ENCODE data around the gene RNF41.

The RNF41 gene

GRCh38 chr12:56169229-56169759, 52.4 kb downstream of the RNF41 start:
- no peak overlapping the region for H3K27ac ChIP-seq (ENCODE audit: poor library complexity, severe bottlenecking)
- H3K4me3 ChIP-seq (ENCODE audit: severe bottlenecking) = no peak overlapping the region
- no peaks in the 10 kb centered on the region for H3K4me1 ChIP-seq (ENCODE audit: insufficient read depth, poor library complexity, severe bottlenecking)
- TF ChIP-seq CTCF (IDR thresholded peaks at IDR 0.05; ENCODE audit: poor library complexity, severe bottlenecking) = no peak
- DNase-seq (ENCODE audit: low spot score) (no peak), ATAC-seq (ENCODE audit: low read depth) (no peak)
- H3K36me3 ChIP-seq (ENCODE audit: low read depth) = peaks cover 93% of the 10 kb centered on the region
- H3K9me3 ChIP-seq (ENCODE audit: severe bottlenecking) = no peaks in the 10 kb centered on the region
- no peaks in the 10 kb centered on the region for H3K27me3 ChIP-seq (ENCODE audit: insufficient read depth, poor library complexity, severe bottlenecking)

- Histone ChIP-seq H3K4me3 (ENCODE audit: severe bottlenecking) (no peak overlapping the region), H3K27me3 (ENCODE audit: insufficient read depth, poor library complexity, severe bottlenecking) (no peaks in the 10 kb centered on the region), H3K36me3 (ENCODE audit: low read depth) (peaks cover 96% of the 10 kb centered on the region), H3K4me1 (ENCODE audit: insufficient read depth, poor library complexity, severe bottlenecking) (no peaks in the 10 kb centered on the region), H3K9me3 (ENCODE audit: severe bottlenecking) (no peaks in the 10 kb centered on the region), H3K27ac (ENCODE audit: poor library complexity, severe bottlenecking) (no peak overlapping the region)
- peak; percentile 10; the same call in 1 of the 3 replicates for ATAC-seq (ENCODE audit: low read depth)
- TF ChIP-seq CTCF (IDR thresholded peaks at IDR 0.05; ENCODE audit: poor library complexity, severe bottlenecking) = no peak
- no peak for DNase-seq (ENCODE audit: low spot score)
These were observed 56.4 kb downstream of the RNF41 start for GRCh38 chr12:56165369-56165768.

GRCh38 chr12:56164345-56164729, 57.4 kb downstream of the RNF41 start:
- no peak for TF ChIP-seq CTCF (IDR thresholded peaks at IDR 0.05; ENCODE audit: poor library complexity, severe bottlenecking)
- ATAC-seq (ENCODE audit: low read depth) (peak; percentile 2; the same call in 1 of the 3 replicates), DNase-seq (ENCODE audit: low spot score) (no peak)
- H3K4me3 ChIP-seq (ENCODE audit: severe bottlenecking) = no peak overlapping the region
- peaks cover 97% of the 10 kb centered on the region for H3K36me3 ChIP-seq (ENCODE audit: low read depth)
- no peaks in the 10 kb centered on the region for H3K27me3 ChIP-seq (ENCODE audit: insufficient read depth, poor library complexity, severe bottlenecking)
- H3K4me1 ChIP-seq (ENCODE audit: insufficient read depth, poor library complexity, severe bottlenecking) = peaks cover 4% of the 10 kb centered on the region
- H3K27ac ChIP-seq (ENCODE audit: poor library complexity, severe bottlenecking) = no peak overlapping the region
- H3K9me3 ChIP-seq (ENCODE audit: severe bottlenecking) = no peaks in the 10 kb centered on the region

GRCh38 chr12:56163533-56164344, 58.0 kb downstream of the RNF41 start:
- H3K27me3 ChIP-seq (ENCODE audit: insufficient read depth, poor library complexity, severe bottlenecking) = no peaks in the 10 kb centered on the region
- ATAC-seq (ENCODE audit: low read depth) = peak; percentile 3; the same call in 2 of the 3 replicates
- H3K4me3 ChIP-seq (ENCODE audit: severe bottlenecking) = no peak overlapping the region
- H3K36me3 ChIP-seq (ENCODE audit: low read depth) = peaks cover 97% of the 10 kb centered on the region
- H3K9me3 ChIP-seq (ENCODE audit: severe bottlenecking) = no peaks in the 10 kb centered on the region
- peaks cover 4% of the 10 kb centered on the region for H3K4me1 ChIP-seq (ENCODE audit: insufficient read depth, poor library complexity, severe bottlenecking)
- no peak overlapping the region for H3K27ac ChIP-seq (ENCODE audit: poor library complexity, severe bottlenecking)
- DNase-seq (ENCODE audit: low spot score) = no peak
- TF ChIP-seq CTCF (IDR thresholded peaks at IDR 0.05; ENCODE audit: poor library complexity, severe bottlenecking) = no peak

Data from RWPE2 (cell line).